HG02759 (cell line): ENCODE measurements around the gene GLRA1.
A peak's percentile ranks its signal among the peaks of the same experiment; 100 is the strongest.
"Not testable (repeated sequence)": the region's sequence is repeated elsewhere in the genome, so short reads cannot be mapped to it uniquely, and the experiment has no call there.

ENCODE experiments used
- ATAC-seq: cut with Tn5 transposase; IDR thresholded peaks from one replicate; pipeline ENCODE4 v1.9.1; 2021; ENCODE audit warnings: mild to moderate bottlenecking, moderate library complexity; ENCODE audit not compliant: unreplicated experiment

GLRA1 gene

DNA sequence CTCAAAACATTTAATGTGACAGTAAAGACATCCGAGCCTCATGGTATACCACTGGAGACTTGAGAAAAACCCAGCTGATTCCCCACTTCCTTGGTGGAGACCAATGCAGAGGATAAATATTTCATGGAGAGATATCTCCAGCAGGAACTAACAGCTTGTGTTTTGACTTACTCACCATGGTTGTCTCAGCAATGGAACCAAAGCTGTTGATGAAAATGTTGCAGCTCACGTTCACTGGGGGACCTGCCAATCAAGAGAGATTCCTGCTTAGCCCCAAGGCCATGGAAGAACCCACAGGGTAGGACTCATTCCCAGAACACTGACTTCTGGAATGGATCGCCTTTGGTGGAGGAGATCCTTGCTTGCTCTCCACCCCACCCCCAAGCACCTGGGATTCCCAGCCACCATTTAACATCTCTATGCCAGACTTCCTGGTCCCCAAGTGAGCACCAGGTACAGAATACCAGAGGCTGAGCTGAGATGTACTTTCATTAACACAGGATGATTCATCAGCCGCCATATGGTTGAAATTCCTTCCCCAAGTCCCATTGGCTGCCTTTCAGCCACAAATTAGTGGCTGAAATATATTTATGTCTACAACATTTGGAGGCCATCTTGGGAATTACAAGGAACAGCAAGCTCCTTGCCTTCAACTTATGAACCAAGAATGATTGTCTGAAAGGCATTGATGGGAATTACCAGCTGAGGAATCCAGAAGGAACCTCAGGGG is 37.9 kb downstream of the GLRA1 start:
- ATAC-seq = no peak

DNA sequence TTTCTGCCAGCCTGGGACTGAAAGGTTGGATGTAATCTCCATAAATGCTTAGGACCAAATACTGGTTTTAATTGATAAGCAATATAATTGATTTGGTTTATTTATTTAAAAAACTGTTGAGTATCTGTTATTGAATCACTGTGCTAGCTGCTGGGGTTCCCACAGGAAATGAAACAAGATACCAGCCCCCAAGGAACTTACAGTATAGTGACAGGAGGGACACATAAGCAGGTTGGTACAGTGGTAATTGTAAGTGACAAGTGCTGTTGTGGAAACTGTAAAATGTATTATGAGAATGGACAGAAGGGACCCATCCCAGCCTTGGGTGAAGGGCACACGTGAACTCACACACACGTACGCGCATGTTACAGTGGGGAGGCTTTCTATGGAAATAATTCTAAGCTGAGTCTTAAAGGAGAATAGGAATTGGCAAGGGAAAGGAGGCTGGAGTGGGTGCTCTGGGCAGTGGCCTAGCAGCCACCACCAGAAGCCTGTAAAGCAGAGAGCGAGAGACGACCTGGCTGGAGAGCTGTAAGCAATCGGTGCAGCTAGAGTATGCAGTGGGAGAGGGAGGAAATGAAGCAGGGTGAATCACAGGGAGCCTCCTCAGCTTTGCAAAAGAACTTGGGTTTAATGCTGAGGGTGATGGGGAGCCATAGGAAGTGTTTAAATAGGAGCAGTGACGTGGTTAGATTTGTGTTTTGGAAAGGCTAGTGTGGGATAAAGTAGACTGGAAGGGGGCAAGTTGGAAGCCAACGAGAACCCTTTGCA is 39.3 kb downstream of the GLRA1 start:
- ATAC-seq = no peak

DNA sequence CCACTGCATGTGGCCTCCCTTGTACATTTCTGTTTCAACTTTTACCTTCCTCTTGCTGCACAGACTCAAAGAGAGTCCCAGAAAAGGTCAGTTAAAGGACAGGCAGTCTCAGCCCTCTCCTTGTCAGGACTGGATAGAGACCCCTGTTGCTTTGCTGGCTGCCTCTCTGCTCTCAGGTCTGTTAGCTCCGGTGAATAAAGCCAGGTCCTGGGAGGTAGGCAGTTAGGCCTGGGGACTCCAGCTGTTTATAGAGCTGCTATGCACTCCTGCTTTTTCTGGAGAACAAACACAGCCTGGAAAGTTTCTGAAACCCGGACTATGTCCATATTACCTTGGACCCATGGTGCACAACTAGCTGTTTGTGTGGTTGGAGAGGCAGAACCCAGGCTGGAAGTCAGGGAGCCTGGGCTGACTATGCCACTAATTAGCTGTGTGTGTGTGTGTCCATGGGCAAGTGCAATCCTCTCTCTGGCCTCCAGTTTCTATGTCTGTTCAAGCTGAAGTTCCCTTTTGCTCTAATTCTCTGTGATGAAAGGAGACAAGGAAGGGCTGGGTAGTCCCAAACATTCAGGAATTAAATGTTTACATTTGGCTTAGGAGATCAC is 42.9 kb downstream of the GLRA1 start:
- ATAC-seq = no peak

DNA sequence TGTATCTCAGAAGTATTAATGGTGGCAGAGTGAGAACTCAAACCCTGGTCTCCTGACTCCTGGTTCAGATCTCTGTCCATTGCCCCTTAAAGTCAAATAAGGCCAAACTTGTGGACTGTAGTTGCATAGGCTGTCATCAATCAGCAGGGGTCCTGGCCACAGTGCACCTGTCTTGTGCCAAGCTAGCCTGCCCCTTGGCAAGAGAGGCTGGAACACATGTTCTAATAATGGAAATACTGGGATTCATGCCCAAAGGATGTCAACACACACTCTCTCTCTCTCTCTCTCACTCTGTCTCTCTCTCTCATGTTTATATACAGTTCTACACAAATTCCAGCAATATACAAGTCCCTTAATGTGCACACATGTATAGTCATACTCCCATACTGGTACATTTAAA is 44.3 kb downstream of the GLRA1 start:
- ATAC-seq = no peak

DNA sequence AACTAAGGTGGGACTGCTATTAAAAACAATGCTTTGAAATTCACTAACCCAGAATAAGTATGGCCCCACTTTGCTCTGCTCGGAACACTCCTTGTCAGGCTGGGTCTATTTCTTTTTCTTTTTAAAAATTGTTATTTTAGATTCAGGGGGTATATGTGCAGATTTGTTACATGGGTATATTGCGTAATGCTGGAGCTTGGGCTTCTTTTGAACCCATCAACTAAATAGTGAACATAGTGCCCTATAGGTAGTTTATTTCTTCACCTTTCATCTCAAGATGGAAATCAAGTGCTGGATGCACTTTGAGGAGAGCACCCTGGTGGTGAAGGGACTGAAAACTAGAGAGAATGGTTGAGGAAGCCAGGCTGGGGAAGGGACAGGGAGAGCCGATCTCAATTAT is 51.0 kb downstream of the GLRA1 start:
- no peak for ATAC-seq

DNA sequence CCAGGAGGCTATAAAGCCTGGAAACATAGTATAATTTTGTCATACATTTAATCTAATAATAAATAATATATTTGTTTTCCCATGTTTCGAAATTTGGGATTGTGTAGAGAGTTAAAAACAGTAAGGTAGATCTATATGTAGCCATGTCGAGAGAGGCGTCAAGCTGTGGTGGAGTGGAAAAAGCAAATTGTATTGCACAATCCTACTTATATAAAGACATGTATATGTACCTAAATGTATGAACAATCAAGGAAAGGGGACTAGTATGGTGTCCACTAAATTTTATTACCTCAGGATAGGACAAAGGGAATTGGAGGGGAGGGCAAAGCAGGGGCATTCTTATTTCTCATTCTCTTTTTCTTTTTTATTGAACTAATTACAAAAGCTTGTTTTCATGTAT is 52.0 kb downstream of the GLRA1 start:
- ATAC-seq = no peak

DNA sequence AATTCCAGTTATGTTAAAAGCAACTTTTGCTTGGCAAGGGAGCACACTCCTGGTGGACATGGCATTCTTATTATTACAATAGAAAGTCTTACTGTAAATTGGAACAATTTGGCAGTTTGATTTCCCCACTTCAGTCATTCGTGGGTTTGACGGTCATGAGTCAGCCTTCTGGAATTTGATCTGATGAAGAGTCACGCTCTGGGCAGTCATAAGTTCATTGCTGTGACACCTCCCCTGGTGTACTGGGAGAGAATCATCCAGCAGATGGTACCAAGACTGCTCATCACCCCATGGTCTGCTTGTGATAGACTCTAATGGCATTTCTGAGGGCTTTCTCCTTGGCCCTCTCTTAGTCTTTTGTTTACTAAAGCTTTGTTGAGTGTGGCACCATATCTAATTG is 53.8 kb downstream of the GLRA1 start:
- no peak for ATAC-seq

DNA sequence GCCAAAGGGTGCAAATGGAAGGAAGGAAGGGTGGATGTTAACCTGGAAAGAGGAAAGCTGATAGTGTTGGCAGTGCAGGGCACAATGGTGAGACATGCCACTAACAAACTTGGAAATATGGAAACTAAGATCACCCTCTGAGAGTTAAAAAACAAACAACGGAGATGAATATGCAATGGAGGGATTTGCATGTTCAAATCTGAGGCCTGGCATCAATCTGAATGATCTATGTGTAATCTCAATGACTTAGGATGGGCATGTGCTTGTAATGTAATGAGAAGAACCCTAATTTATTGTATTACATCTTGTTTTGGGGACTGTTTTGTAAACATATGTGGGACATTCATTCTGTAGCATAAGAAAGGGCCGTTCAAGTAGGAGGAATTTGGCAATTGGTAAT is 54.4 kb downstream of the GLRA1 start:
- no peak for ATAC-seq

DNA sequence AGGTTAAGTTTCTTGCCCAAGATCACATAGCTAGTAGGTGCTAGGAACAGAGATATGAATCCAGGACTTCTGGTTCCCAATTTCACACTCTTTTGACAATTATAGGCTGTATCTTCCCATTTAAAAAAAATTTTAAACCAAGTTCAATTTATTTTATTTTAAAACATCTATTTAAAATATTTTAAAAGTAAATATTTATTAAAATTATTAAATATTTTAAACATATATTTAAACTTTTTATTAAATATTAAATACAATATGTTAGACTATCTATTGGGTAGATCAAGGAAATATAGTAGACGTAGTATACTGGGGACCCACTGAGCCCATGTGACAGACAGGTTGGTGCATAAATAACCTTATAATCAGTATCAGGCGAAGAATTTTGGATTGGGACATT is 54.8 kb downstream of the GLRA1 start:
- ATAC-seq = no peak

DNA sequence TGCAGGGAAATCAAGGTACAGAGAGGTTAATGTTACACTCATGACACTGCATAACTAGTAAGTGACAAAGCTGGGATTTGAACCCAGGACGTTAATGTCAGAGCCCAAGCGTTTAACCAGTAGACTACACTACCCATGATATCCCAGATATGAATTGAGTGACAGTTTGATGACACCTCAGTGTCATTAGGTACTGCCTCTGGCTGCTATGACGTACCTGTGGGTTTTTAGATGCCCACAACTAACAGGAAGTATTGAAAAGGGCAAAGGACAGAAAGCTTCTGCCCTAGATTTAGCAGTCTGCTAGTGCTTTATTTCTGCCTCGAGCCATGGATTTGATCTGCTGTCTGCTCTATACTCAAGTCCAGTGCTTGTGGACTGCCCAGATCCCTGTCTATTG is 56.2 kb downstream of the GLRA1 start:
- no peak for ATAC-seq

DNA sequence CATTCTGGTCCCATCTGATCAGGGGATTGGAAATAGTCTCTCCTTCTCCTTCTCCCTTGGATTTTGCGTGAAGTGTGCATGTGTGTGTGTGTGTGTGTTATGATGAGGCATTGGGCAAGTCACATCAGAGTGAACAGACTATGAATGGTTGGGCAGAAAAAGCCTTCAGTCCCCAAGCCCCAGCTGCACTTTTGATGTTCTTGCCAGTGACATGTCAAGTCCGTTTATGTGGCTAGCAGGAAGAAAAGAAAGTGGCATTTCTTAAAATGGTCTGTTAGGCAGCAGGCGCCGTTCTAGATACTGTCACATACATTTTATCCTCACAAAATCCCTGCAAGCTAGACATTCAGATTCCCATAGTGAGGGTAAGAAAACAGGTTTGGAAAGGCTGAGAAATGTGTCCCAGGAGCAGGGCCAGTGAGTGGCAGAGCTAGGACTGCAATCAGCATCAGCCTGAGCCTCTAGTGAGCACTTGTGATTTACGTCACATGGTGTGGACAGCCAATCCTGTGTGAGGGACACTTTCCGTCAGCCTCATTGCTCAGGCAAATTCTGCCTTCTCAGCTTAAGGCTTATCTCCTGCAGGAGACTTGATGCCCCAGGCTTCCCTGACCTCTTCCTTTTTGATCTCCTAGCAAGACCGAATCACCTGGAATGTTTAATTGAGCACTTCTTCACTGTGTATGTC is 60.4 kb downstream of the GLRA1 start:
- no peak for ATAC-seq

DNA sequence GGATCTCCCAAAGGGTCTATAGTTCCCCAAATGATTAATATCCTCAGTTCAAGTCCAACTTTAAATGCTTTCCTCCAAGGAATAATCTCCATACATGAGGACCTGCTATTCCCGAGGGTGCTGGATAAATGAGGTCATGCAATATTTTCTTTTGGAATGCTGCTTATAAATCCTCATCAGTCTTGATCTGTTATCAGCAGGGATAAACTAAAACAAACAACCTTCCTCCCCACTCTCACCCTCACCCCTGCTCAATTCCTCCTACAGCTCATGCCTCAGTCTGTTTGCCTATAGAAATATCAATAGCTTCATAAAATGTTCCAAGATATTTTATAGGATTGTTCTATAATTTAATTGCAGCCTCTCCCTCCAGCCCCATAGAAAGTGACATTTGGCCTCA is 61.1 kb downstream of the GLRA1 start:
- no peak for ATAC-seq

DNA sequence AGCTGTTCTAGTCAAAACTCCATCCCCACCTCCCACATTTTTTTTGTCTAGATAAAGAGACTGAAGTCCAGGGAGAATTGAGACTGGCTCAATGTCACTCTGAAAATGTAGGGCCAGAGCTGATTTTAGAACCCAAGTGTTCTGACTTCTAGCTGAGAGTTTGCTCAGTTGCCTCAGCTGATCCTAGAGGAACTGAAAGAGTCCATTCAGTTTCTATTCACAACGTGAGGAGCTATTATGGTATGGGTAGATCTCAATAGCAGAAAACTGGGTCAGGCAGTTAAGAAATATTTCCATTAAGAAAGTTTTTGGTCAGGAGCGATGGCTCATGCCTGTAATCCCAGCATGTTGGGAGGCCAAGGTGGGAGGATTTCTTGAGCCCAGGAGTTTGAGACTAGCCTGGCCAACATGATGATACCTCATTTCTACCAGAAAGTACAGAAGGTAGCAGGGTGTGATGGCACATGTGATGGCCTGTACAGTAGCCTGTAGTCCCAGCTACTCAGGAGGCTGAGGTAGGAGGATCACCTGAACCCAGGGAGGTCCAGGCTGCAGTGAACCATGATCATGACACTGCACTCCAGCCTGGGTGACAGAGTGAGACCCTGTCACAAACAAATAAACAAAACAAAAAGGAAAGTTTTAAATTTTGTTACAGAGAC is 61.7 kb downstream of the GLRA1 start:
- peak; percentile 71 for ATAC-seq

DNA sequence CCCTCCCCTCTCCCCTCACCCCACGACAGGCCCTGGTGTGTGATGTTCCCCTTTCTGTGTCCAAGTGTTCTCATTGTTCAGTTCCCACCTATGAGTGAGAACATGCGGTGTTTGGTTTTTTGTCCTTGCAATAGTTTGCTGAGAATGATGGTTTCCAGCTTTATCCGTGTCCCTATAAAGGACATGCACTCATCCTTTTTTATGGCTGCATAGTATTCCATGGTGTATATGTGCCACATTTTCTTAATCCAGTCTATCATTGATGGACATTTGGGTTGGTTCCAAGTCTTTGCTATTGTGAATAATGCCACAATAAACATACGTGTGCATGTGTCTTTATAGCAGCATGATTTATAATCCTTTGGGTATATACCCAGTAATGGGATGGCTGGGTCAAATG is 63.8 kb downstream of the GLRA1 start:
- ATAC-seq = not testable (repeated sequence)

DNA sequence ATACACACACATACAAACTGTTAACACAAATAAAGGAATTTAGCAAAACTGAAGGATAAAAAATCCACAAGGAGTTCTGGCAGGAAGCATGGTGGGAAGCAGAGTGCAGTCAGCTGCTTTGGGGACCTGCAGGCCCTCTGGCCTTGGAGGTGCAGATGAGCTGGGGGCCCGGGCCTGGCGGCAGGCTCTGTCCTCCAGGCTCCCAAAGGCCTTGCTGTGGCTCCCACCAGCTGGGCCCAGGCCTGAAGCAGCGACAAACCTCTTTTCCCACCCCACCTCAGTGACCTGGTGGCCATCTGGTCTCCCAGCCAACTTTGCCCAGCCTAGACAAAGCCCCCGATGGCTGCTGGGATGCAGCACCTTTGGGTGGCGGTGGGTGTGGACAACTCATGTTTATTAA is 67.8 kb downstream of the GLRA1 start:
- no peak for ATAC-seq

DNA sequence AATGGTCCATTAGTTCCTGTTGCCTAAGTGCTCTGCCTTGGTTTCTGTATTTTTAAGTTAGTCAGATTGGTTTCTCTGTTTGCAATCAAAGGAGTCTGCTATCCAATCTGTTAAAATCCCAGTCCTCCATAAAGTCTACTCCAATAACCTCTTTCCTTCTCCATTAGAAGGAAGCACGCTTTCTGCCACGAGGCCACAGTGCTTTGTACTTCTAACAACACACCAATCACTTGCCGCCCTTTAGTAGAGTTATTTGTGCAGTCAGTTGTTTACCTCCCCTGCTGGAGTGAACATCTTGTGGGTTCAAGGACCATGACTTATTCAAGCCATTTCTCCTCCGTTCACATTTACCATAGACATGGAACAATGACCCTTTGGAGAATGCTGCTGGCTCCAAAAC is 69.0 kb downstream of the GLRA1 start:
- ATAC-seq = no peak

DNA sequence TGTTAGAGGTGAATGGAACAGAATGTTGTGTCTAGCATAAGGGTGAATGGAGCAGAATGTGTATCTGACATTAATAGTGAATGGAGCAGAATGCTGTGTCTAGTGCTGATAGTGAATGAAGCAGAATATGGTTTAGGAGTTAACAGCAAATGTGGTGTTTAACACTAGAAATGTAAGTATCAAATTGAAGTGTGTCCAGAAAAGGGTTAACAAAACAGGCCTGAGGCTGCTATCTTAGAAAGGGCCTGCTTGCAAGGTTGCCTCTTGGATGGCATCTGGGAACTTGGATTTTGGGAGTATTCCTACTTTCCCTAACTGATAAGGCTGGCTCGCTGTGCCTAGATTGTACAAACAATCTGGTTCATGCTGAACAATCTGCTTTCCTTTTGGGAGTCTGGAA is 76.8 kb downstream of the GLRA1 start:
- ATAC-seq = no peak

DNA sequence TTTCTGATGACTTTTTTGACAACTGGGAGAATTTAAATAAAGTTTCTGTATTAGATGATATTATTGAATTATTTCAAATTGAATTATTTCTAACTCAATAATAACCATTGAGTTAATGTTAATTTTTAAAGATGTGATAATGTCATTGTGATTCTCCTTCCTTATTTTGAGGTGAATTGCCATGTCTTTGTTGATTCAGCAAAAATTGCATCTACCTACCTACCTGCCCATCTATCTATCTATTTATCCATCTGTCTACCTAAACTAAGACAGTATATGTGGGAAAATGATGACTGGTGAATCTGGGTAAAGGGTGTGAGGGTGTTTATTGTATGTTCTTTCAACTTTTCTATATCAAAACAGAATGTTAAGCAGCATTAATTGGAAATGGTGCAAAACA is 77.9 kb downstream of the GLRA1 start:
- ATAC-seq = no peak

DNA sequence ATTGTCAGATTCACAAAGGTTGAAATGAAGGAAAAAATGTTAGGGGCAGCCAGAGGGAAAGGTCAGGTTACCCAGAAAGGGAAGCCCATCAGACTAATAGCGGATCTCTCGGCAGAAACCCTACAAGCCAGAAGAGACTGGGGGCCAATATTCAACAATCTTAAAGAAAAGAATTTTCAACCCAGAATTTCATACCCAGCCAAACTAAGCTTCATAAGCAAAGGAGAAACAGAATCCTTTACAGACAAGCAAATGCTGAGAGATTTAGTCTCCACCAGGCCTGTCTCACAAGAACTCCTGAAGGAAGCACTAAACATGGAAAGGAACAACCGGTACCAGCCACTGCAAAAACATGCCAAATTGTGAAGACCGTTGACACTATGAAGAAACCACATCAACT is 91.8 kb downstream of the GLRA1 start:
- not testable (repeated sequence) for ATAC-seq

DNA sequence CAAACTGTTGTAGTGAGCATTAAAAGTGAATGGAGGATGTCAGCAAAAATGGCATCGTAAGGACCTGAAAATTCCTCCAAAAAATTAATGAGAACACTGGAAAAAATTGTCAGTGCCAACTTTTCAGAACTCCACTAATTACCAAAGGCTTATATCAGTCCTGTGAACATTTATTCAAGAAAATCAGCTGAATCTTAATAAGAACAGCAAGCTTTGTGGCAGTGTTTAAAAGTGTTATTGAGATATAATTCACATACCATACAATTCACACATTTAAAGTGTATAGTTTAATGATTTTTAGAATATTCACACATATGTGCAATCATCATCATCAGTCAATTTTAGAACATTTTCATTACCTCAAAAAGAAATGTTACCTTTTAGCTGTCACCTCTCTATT is 95.3 kb downstream of the GLRA1 start:
- ATAC-seq = no peak

DNA sequence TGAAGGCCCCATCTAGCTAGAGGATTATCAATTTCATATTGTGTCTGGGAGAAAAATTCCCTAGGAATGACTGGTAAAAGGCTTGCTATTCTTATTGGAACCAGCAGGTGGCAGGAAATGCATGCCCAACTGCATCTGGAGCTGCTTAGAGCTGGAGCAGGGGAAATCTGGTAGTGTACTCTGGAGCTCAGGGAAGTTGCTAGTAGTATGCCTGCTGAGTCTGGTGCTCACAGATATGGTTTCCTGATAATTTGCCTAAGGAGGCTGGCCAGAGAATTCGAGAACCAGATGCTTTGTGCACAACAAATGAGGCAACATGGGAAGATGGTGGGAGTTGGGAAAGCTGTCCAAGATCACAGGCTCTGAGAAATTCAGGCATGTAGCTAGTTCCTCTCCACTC is 99.2 kb downstream of the GLRA1 start:
- ATAC-seq = peak; percentile 68
